ENCODE measurements around the gene ATP12A.
A peak's percentile ranks its signal among the peaks of the same experiment; 100 is the strongest.

ATP12A gene

DNA sequence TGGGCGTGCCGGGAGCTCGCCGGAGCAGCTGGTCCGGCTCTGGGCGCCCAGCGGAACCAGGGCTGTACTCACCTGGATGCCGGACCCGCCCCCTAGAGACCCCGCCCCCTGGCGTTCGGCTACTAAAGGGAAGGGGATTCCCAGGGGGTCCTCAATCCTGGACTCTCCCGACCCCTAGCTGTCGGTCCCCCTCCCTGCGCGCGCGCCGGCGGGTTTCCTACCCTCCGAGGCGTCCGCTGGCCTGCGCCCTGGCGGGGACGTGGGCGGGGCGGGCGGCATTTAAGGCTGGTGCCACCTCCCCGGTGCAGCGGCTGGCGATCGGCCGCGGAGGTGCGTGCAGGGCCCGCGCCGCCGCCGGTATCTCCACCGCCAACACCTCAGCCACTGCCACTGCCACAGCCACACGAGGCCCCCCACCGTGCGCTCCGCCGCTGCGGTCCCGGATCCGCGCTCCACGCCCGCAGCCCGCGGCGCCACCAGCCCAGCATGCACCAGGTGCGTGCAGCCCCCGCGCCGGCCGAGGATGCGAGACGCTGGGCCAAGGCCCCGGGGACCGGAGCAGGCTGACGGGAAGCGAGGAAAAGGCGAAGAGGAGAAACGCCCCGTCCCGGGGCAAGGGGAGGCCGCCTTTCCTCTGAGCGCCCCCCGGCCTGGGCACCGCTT lies at the start of gene ATP12A:
Gene ATP12A, plus strand, starts transcription at position 151 of the 663 bp plus-strand sequence. Its CDS starts 336 bp downstream, at position 487.
- no peak for DNase-seq (ENCODE audit: low read depth)

DNA sequence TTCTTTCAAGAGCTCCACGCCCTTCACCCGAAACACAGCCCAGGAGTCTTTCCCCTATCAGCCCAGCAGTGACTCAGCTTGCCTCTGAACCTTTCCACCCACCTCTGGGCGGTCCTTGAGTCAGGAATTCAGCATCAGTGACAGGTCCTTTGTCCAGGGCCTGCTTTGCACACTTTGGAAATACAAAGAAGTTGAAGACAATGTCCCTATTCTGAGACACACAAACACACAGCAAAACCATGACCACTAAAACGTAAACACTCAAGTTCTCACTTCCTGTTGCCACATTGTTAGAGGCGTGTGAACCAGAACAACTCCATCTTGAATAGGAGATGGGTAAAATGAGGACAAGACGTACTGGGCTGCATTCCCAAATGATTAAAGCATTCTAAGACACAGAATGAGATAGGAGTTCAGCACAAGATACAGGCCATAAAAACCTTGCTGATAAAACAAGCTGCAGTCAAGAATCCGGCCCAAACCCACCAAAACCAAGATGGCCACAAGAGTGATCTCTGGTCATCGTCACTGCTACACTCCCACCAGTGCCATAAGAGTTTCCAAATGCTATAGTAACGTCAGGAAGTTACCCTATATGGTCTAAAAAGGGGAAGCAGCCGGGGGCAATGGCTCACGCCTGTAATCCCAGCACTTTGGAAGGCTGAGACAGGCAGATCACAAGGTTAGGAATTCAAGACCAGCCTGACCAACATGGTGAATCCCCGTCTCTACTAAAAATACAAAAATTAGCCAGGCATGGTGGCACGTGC lies 49.2 kb upstream of the ATP12A start:
- DNase-seq (ENCODE audit: low read depth) = peak; percentile 94

GRCh38 chr13:24631922-24632321 lies 48.3 kb upstream of the ATP12A start:
- DNase-seq (ENCODE audit: low read depth) = peak; percentile 32

GRCh38 chr13:24632382-24633121 lies 47.7 kb upstream of the ATP12A start:
- no peak for DNase-seq (ENCODE audit: low read depth)

GRCh38 chr13:24636776-24637175 lies 43.4 kb upstream of the ATP12A start:
- no peak for DNase-seq (ENCODE audit: low read depth)

GRCh38 chr13:24638096-24638495 lies 42.1 kb upstream of the ATP12A start:
- no peak for DNase-seq (ENCODE audit: low read depth)

DNA sequence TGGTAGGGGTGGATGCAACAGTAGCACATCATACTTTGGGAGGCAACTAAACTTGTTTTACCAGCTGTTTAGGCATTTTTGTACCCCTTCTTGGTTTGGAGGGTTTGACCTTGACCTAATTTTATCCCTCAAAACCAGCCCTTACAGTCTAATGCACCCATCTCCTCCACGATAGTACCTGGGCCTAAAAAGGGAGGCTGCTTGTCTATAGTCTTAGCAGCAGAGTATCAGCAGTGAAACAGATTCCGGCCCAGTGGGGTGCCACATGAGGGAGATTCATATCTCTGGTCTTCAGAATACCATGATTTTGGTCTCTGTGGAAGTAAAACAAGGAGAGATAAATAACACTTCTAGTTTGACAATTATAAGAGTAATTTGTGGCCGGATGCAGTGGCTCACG lies 39.5 kb upstream of the ATP12A start:
- DNase-seq (ENCODE audit: low read depth) = no peak

DNA sequence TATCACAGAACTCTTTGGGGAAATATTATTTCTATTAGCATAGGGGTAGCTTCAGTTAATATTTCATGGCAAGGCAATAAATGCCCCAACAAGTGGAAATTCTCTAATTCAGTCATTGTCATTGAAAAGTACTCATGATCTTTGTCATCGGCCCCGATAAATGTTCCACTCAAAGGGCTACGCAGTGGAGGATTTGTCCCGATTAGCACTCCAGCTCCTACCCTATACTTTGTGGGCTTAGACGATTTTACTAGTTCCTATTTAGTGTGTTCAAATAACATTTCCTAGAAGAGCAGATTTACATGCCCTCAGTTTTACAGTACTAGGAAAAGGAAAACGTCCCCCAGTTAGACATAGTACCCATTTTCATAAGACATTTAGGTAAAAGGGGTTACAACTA lies 38.0 kb upstream of the ATP12A start:
- DNase-seq (ENCODE audit: low read depth) = no peak

- DNase-seq (ENCODE audit: low read depth) = peak; percentile 94
These were observed 36.2 kb upstream of the ATP12A start for GRCh38 chr13:24644036-24644435.

GRCh38 chr13:24648271-24648670 lies 31.9 kb upstream of the ATP12A start:
- DNase-seq (ENCODE audit: low read depth) = no peak

- DNase-seq (ENCODE audit: low read depth) = no peak
These were observed 31.1 kb upstream of the ATP12A start for GRCh38 chr13:24648983-24649687.

DNA sequence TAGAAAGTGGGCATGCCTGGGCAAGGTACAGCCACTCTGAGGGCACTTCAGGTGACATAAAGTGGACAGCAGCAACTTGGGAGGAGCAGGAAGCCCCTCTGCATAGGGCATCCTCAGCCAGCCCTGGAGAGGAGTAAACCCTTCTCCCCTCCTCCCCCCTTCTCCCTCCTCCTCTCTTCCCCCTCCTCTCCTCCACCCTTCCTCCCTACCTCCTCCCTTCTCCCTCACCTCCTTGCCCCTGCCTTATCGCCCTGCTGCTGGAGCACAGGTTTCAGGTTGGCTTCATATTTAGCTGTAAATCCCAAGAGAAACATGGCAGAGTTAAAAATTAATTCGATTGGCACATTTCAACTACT lies 30.5 kb upstream of the ATP12A start:
- DNase-seq (ENCODE audit: low read depth) = no peak

GRCh38 chr13:24650161-24650560 lies 30.0 kb upstream of the ATP12A start:
- peak; percentile 60 for DNase-seq (ENCODE audit: low read depth)

GRCh38 chr13:24651718-24652345 lies 28.4 kb upstream of the ATP12A start:
- no peak for DNase-seq (ENCODE audit: low read depth)

GRCh38 chr13:24652359-24652758 lies 27.8 kb upstream of the ATP12A start:
- DNase-seq (ENCODE audit: low read depth) = no peak

- DNase-seq (ENCODE audit: low read depth) = peak; percentile 70
These were observed 25.5 kb upstream of the ATP12A start for GRCh38 chr13:24654741-24655140.

- no peak for DNase-seq (ENCODE audit: low read depth)
These were observed 21.0 kb upstream of the ATP12A start for GRCh38 chr13:24659239-24659638.

DNA sequence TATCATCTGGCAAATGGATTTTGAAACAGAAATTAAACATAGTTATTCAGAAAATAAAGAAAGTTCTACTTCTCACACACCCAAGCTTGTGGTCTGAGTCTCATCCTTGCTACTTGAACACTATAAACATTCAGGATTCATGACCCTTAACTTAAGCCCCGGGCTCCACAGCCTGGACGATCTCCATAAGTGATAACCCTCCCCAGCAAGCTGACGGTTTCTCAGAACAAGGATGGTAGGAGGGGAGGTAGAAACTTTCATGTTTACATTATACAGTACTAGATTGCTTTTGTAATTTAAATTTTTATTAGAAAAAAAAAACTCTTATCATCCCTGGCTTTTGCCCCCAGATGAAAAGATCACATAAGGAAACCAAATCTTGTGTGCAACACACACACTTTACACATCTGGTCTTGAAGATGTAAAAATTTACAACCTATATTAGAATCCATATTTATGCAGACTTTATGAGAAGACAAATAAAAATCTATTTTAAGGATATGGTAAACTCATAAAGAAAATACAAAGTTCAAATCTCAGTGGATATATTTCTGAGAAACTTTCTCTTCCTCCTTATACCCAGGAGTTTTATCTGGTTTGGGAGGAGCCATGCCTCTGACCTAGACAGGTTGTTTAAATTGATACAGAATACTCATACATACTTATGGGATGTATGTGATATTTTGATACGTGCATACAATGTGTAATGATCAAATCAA lies 20.0 kb upstream of the ATP12A start:
- DNase-seq (ENCODE audit: low read depth) = peak; percentile 31

GRCh38 chr13:24661713-24662112 lies 18.5 kb upstream of the ATP12A start:
- DNase-seq (ENCODE audit: low read depth) = no peak

DNA sequence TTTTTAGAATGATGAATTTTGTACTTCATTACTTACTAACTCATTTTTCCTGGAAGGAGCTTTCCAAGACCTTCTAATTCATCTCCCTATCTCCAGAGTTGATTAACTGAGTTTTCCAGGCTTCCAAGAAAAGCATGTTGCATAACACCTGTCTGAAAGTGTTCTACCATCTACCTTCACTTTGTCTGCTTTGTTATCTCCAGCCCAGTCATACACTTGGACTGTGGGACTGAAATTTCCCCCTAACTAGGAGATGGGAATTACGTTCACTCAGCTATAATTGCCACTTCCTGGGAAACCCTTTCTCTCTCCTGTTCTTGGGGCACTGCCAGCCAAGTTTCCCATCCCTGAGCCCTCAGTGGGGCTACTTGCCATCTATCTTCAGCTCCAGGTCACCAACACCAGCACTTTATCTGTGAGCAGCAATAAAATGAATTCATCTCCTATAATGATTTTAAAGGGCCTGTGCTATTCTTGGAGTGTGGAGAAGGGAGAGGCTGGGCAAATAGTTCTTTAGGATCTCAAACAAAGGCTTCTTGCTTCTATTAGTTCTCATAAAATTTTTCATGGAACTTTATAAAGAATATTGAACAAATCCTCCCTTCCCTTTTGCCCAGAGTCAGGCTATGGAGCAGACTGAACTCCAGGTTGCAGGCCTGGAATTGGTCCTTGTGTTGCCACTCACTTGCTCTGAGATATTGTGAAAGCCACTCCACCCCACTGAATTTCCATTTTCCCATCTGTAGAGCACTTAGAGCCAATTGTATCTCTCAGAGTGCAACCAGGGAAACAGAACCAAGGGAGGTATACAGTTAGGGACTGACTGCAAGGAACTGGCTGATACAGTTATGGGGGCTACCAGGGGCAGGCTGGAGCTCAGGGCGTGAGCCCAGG lies 17.8 kb upstream of the ATP12A start:
- no peak for DNase-seq (ENCODE audit: low read depth)

Measured in iris pigment epithelial cell (primary cell).